Smooth muscle cell (in vitro differentiated cells): ENCODE measurements around the gene KLHL36. TPM values are rescaled to one million over a fixed set of nuclear protein-coding genes. Genes with fewer than 3 reads are reported as not detected.

Experiments used
- DNase-seq: peaks from one replicate; lab custom pipeline; 2025; ENCODE audit not compliant: unreplicated experiment; lab: John Stamatoyannopoulos, UW
- H2AFZ ChIP-seq: fragments of 200-600 bp; sonication (generic); 2 replicates; pipeline ENCODE4 v1.6.0; 2016; ENCODE audit warnings: antibody characterized with exemption, low read depth, mild to moderate bottlenecking
- H3F3A ChIP-seq: fragments of 200-600 bp; sonication (generic); 2 replicates; pipeline ENCODE4 v1.6.0; 2017; ENCODE audit warnings: antibody characterized with exemption, low read depth
- H3K27ac ChIP-seq: fragments of 200-600 bp; sonication (generic); 2 replicates; pipeline ENCODE4 v1.5.1; 2016; ENCODE audit warnings: low read depth, mild to moderate bottlenecking
- H3K27me3 ChIP-seq: fragments of 200-600 bp; sonication (generic); 2 replicates; pipeline ENCODE4 v1.6.1; 2016; ENCODE audit warnings: low read depth, mild to moderate bottlenecking
- H3K36me3 ChIP-seq: fragments of 200-600 bp; sonication (generic); 2 replicates; pipeline ENCODE4 v1.5.1; 2016; ENCODE audit warnings: low read depth
- H3K4me1 ChIP-seq: fragments of 200-600 bp; sonication (generic); 2 replicates; pipeline ENCODE4 v1.5.1; 2016; ENCODE audit warnings: low read depth
- H3K4me2 ChIP-seq: fragments of 200-600 bp; sonication (generic); 2 replicates; pipeline ENCODE4 v1.6.0; 2016; ENCODE audit warnings: mild to moderate bottlenecking
- H3K4me3 ChIP-seq: fragments of 200-600 bp; sonication (generic); 2 replicates; pipeline ENCODE4 v1.5.1; 2016; ENCODE audit warnings: mild to moderate bottlenecking
- H3K79me2 ChIP-seq: fragments of 200-600 bp; sonication (generic); 2 replicates; pipeline ENCODE4 v1.6.0; 2016; ENCODE audit warnings: low read depth, mild to moderate bottlenecking
- H3K9ac ChIP-seq: fragments of 200-600 bp; sonication (generic); 2 replicates; pipeline ENCODE4 v1.6.0; 2016; ENCODE audit warnings: low read depth
- H3K9me3 ChIP-seq: fragments of 200-600 bp; sonication (generic); replicated peaks from 2 replicates; pipeline ENCODE4 v1.5.1; 2016; ENCODE audit warnings: low read depth
- H4K20me1 ChIP-seq: fragments of 200-600 bp; sonication (generic); 2 replicates; pipeline ENCODE4 v1.6.0; 2016; ENCODE audit warnings: low read depth
- WGBS: methylation state at CpG from one replicate; pipeline ENCODE4 v1.1.7; 2016; ENCODE audit warnings: low lambda C conversion rate; 5-methylcytosine and 5-hydroxymethylcytosine counted together
- polyA plus RNA-seq: library from polyadenylated mRNA; unstranded; fragments of >200 nt; fragmentation: Nextera tagmentation; extraction: Ambion mirVana; gene quantifications from 2 replicates; pipeline ENCODE4 v1.2.1, GENCODE V29; 2016
- total RNA-seq: library from RNA; depleted of rRNA; stranded (reverse); fragments of >200 nt; gene quantifications from 2 replicates; pipeline ENCODE4 v1.2.3, GENCODE V29; 2014
- TF ChIP-seq, protein P1 (sequence below): fragments of 200-600 bp; sonication (generic); IDR thresholded peaks from 2 replicates; pipeline ENCODE4 v1.5.1; 2017; ENCODE audit warnings: borderline replicate concordance, mild to moderate bottlenecking, antibody characterized with exemption; ENCODE audit not compliant: insufficient read depth, poor library complexity, severe bottlenecking

KLHL36 gene
- total and polyA plus RNA-seq, 2 experiments from 2014 or later: 18.0 to 35.4 TPM

DNA sequence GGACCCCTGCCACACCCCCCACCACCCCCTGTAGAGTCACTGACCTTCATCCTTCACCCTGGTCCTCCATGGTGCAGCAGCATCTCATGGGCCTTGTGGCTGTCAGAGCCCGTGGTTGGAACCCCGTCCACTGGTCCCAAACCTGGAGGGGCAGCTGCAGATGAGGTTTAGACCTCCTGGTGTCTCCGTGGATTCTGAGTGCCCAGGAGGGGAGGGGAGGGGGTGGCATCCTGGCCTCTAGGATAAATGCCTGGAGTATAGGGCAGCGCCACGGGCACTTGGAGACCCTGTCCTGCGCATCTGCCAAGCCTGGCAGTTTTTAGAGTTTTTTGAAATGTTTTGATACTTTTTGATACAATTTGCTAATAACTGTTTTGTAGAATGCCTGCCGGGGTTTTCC, 17.5 kb downstream of the KLHL36 start:
- Histone ChIP-seq H3K4me1 (no peaks in the 10 kb centered on the region), H3K4me3 (no peak overlapping the region), H3F3A (no peaks in the 10 kb centered on the region), H4K20me1 (no peaks in the 10 kb centered on the region), H3K9me3 (no peaks in the 10 kb centered on the region), H3K27me3 (no peaks in the 10 kb centered on the region), H3K9ac (no peak overlapping the region), H3K79me2 (no peaks in the 10 kb centered on the region), H2AFZ (no peak overlapping the region), H3K27ac (no peak overlapping the region), H3K36me3 (peaks cover 4% of the 10 kb centered on the region), H3K4me2 (no peak overlapping the region)
- DNase-seq: no peak
- WGBS: 98% methylated on average over 7 of the region's 7 CpGs
- TF ChIP-seq, protein P1, sequence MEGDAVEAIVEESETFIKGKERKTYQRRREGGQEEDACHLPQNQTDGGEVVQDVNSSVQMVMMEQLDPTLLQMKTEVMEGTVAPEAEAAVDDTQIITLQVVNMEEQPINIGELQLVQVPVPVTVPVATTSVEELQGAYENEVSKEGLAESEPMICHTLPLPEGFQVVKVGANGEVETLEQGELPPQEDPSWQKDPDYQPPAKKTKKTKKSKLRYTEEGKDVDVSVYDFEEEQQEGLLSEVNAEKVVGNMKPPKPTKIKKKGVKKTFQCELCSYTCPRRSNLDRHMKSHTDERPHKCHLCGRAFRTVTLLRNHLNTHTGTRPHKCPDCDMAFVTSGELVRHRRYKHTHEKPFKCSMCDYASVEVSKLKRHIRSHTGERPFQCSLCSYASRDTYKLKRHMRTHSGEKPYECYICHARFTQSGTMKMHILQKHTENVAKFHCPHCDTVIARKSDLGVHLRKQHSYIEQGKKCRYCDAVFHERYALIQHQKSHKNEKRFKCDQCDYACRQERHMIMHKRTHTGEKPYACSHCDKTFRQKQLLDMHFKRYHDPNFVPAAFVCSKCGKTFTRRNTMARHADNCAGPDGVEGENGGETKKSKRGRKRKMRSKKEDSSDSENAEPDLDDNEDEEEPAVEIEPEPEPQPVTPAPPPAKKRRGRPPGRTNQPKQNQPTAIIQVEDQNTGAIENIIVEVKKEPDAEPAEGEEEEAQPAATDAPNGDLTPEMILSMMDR: no peak

DNA sequence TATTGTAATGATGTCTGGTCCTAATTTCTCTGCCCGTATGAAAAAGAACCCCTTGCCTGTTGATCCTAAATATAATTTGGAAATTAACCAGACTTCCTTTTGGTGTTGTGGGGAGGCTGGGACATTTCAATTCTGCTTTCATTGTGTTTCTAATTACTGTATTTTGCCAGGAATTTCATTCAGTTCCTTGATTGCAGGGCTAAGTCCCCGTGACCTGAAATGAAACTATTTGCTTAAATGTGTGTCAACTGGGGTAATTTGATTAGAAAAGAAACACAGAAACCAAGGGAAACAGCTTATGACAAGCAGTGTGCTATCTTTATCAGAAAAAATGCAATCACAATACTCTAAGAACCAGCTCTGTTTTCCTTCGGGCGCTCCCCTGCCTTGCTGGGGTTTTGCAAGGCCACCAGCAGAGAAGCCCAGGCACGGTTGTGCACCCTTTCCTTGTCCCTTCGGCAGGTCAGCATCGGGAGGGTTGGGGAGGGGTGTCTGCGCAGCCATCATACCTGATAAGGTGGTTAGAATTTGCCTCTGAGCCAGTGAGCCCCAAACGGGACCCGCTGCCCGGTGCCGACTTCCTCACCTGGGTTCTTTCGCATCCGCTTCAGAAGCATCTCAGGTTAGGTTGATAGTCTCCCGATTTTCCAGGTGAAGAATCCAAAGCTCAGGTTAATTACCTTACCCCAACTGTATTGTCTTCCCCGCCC, 19.4 kb downstream of the KLHL36 start:
- no peaks in the 10 kb centered on the region for H3K9me3 ChIP-seq
- no peak for DNase-seq
- no peak overlapping the region for H3K4me3 ChIP-seq
- no peaks in the 10 kb centered on the region for H4K20me1 ChIP-seq
- no peaks in the 10 kb centered on the region for H3K79me2 ChIP-seq
- no peak overlapping the region for H3K9ac ChIP-seq
- no peaks in the 10 kb centered on the region for H3K36me3 ChIP-seq
- no peak overlapping the region for H3K4me2 ChIP-seq
- no peak overlapping the region for H2AFZ ChIP-seq
- 82% methylated on average over 16 of the region's 16 CpGs for WGBS
- no peaks in the 10 kb centered on the region for H3F3A ChIP-seq
- H3K27ac ChIP-seq: no peak overlapping the region
- H3K4me1 ChIP-seq: no peaks in the 10 kb centered on the region
- H3K27me3 ChIP-seq: no peaks in the 10 kb centered on the region
- TF ChIP-seq, protein P1: no peak

DNA sequence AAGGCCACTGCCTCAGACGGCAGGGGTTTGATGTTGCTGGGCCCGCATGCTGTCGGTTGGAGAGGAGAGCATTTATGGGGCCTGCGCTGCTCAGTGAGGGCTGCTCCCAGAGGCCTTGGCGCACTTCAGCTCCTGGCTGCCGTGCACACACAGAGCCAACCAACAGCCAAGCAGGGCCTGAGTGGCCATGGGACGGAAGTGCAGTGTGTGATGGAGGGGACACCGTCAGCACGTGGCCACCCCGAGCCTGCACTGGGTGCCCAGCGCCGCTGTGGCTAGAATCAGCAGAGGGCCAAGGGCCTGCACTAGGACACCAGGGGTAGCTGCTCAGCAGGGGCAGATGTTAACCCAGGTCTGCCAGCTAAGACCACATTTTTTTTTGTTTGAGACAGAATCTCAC, 21.8 kb downstream of the KLHL36 start:
- WGBS: 93% methylated on average over 12 of the region's 12 CpGs
- Histone ChIP-seq H4K20me1 (no peaks in the 10 kb centered on the region), H3K27me3 (no peaks in the 10 kb centered on the region), H3F3A (no peaks in the 10 kb centered on the region), H3K9ac (no peak overlapping the region), H3K27ac (no peak overlapping the region), H3K4me3 (no peak overlapping the region), H3K36me3 (no peaks in the 10 kb centered on the region), H3K4me1 (no peaks in the 10 kb centered on the region), H3K79me2 (no peaks in the 10 kb centered on the region), H3K4me2 (no peak overlapping the region), H2AFZ (no peak overlapping the region), H3K9me3 (no peaks in the 10 kb centered on the region)
- TF ChIP-seq, protein P1: no peak
- DNase-seq: no peak
